ENCODE measurements around the gene HABP4. TPM values are rescaled to one million over a fixed set of nuclear protein-coding genes. Genes with fewer than 3 reads are reported as not detected.

The HABP4 gene
- total and polyA plus RNA-seq, 2 donors, result 3.4 to 13.7 TPM

DNA sequence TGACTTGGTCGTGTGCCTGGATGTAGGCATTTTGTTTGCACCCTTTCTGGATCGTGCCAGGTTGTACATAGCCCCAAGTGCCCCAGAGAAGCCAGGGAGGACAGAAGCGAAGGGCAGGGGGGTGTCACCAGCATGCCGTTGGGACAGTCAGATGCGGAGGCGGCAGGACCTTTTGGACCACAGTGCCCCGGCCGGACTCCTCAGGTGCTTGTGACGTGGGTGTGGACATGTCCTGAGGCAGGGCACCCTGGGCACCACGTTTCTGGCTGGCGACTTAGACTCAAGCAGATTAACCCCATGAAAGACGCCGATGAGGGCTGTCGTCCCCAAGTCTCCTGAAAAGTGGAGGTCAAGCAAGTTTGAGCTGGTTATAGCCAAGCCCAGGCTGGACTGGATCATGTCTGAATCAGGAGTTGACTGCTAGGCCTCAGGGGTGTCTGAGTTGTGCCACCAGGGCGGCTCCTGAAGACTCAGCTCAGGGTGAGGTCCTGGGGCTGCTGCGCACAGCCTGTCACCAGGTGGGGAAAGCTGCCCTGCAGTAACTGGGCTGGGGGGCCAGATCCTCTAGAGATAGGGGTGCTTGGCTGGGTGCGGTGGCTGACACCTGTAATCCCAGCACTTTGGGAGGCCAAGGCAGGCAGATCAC is 42.0 kb downstream of the HABP4 start:
- no peak for DNase-seq (ENCODE audit: low read depth in 6 of 9, low spot score in 9 of 9)
- Histone ChIP-seq H3K4me1 (ENCODE audit: control insufficient read depth in 2 of 2, insufficient read depth in 2 of 2, low read length in 2 of 2) (peaks cover 0 to 21% of the 10 kb centered on the region in 2 donors), H3K9me3 (ENCODE audit: control insufficient read depth in 2 of 2, insufficient read depth in 1 of 2, low read length in 1 of 2) (no peaks in the 10 kb centered on the region), H3K27me3 (ENCODE audit: control insufficient read depth in 2 of 2, insufficient read depth in 1 of 2, low read length in 1 of 2) (no peaks in the 10 kb centered on the region), H3K4me3 (ENCODE audit: low read length in 2 of 2) (no peak overlapping the region), H3K36me3 (ENCODE audit: control insufficient read depth in 2 of 2, insufficient read depth in 2 of 2, low read length in 1 of 2) (no peaks in the 10 kb centered on the region), H3K27ac (ENCODE audit: low read depth in 1 of 2, low read length in 1 of 2) (peak overlapping the region; percentile 54 to 62)
- WGBS, result 94% methylated on average over 17 of the region's 17 CpGs

GRCh38 chr9:96492993-96493531 is 43.1 kb downstream of the HABP4 start:
- DNase-seq (ENCODE audit: low read depth in 6 of 9, low spot score in 9 of 9), result no peak
- H3K4me3 ChIP-seq (ENCODE audit: low read length in 2 of 2), result no peak overlapping the region
- H3K4me1 ChIP-seq (ENCODE audit: control insufficient read depth in 2 of 2, insufficient read depth in 2 of 2, low read length in 2 of 2), result peaks cover 0 to 21% of the 10 kb centered on the region in 2 donors
- H3K9me3 ChIP-seq (ENCODE audit: control insufficient read depth in 2 of 2, insufficient read depth in 1 of 2, low read length in 1 of 2), result no peaks in the 10 kb centered on the region
- no peaks in the 10 kb centered on the region for H3K27me3 ChIP-seq (ENCODE audit: control insufficient read depth in 2 of 2, insufficient read depth in 1 of 2, low read length in 1 of 2)
- peak overlapping the region in 1 of 2 donors; percentile 26 for H3K27ac ChIP-seq (ENCODE audit: low read depth in 1 of 2, low read length in 1 of 2)
- H3K36me3 ChIP-seq (ENCODE audit: control insufficient read depth in 2 of 2, insufficient read depth in 2 of 2, low read length in 1 of 2), result no peaks in the 10 kb centered on the region
- WGBS, result 89% methylated on average over 12 of the region's 12 CpGs

- 86% methylated on average over 13 of the region's 13 CpGs for WGBS
- no peaks in the 10 kb centered on the region for H3K27me3 ChIP-seq (ENCODE audit: control insufficient read depth in 2 of 2, insufficient read depth in 1 of 2, low read length in 1 of 2)
- H3K9me3 ChIP-seq (ENCODE audit: control insufficient read depth in 2 of 2, insufficient read depth in 1 of 2, low read length in 1 of 2), result no peaks in the 10 kb centered on the region
- H3K4me1 ChIP-seq (ENCODE audit: control insufficient read depth in 2 of 2, insufficient read depth in 2 of 2, low read length in 2 of 2), result peaks cover 0 to 21% of the 10 kb centered on the region in 2 donors
- no peak for DNase-seq (ENCODE audit: low read depth in 6 of 9, low spot score in 9 of 9)
- no peaks in the 10 kb centered on the region for H3K36me3 ChIP-seq (ENCODE audit: control insufficient read depth in 2 of 2, insufficient read depth in 2 of 2, low read length in 1 of 2)
- peak overlapping the region in 1 of 2 donors; percentile 41 for H3K27ac ChIP-seq (ENCODE audit: low read depth in 1 of 2, low read length in 1 of 2)
- H3K4me3 ChIP-seq (ENCODE audit: low read length in 2 of 2), result no peak overlapping the region
Observed at GRCh38 chr9:96493757-96494156, 43.8 kb downstream of the HABP4 start.

DNA sequence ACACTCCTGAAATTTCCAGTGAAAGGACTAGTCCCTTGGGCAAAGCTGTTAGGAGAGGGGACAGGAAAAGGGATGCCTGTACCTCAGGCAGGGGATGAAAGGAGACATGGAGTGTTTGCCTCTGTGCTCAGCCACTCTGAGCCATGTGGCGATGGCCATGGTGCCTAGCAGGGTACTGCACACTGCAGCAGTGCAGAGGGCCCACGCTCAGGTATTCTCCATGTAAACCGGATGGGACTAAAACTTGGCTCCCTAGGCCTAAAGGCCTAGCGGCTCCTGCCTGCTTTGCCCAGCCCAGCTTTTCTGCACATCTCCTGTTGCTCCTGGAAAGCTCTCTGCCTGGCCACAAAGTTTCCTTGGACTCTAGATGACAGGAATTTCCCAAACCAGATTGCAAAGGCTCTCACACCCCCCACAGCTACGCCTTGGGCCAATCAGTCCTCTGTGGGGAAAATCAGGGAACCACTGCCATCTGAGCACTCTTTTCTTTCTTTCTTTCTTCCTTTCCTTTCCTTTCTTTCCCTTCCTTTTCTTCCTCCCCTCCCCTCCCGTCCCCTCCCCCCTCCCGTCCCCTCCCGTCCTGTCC is 44.3 kb downstream of the HABP4 start:
- H3K4me3 ChIP-seq (ENCODE audit: low read length in 2 of 2), result no peak overlapping the region
- H3K36me3 ChIP-seq (ENCODE audit: control insufficient read depth in 2 of 2, insufficient read depth in 2 of 2, low read length in 1 of 2), result no peaks in the 10 kb centered on the region
- H3K9me3 ChIP-seq (ENCODE audit: control insufficient read depth in 2 of 2, insufficient read depth in 1 of 2, low read length in 1 of 2), result no peaks in the 10 kb centered on the region
- DNase-seq (ENCODE audit: low read depth in 6 of 9, low spot score in 9 of 9), result no peak
- H3K4me1 ChIP-seq (ENCODE audit: control insufficient read depth in 2 of 2, insufficient read depth in 2 of 2, low read length in 2 of 2), result peaks cover 0 to 21% of the 10 kb centered on the region in 2 donors
- no peaks in the 10 kb centered on the region for H3K27me3 ChIP-seq (ENCODE audit: control insufficient read depth in 2 of 2, insufficient read depth in 1 of 2, low read length in 1 of 2)
- WGBS, result 91% methylated on average over 8 of the region's 8 CpGs
- peak overlapping the region in 1 of 2 donors; percentile 41 for H3K27ac ChIP-seq (ENCODE audit: low read depth in 1 of 2, low read length in 1 of 2)

DNA sequence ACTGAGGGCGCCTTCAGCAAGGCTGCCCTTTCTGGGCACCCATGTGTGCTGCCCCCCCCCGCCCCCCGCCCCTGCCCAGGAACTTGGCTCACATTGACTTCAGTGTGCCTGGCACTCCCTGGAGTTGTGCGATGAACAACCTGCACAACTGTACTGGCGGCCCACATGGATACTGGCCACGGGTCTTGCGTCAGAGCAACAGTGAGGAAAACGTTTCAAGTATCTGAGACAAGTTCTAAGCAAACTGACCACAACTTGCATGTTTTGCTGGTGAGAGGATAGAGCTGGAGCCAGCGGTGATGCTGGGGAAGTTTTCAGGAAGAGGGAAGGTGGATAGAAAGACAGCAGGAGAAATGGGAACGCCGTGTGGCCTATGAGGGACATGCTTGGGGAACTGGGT is 45.4 kb downstream of the HABP4 start:
- no peak overlapping the region for H3K27ac ChIP-seq (ENCODE audit: low read depth in 1 of 2, low read length in 1 of 2)
- no peak for DNase-seq (ENCODE audit: low read depth in 6 of 9, low spot score in 9 of 9)
- H3K36me3 ChIP-seq (ENCODE audit: control insufficient read depth in 2 of 2, insufficient read depth in 2 of 2, low read length in 1 of 2), result no peaks in the 10 kb centered on the region
- H3K9me3 ChIP-seq (ENCODE audit: control insufficient read depth in 2 of 2, insufficient read depth in 1 of 2, low read length in 1 of 2), result no peaks in the 10 kb centered on the region
- H3K4me3 ChIP-seq (ENCODE audit: low read length in 2 of 2), result no peak overlapping the region
- peaks cover 0 to 21% of the 10 kb centered on the region in 2 donors for H3K4me1 ChIP-seq (ENCODE audit: control insufficient read depth in 2 of 2, insufficient read depth in 2 of 2, low read length in 2 of 2)
- H3K27me3 ChIP-seq (ENCODE audit: control insufficient read depth in 2 of 2, insufficient read depth in 1 of 2, low read length in 1 of 2), result no peaks in the 10 kb centered on the region
- WGBS, result 93% methylated on average over 11 of the region's 11 CpGs

- DNase-seq (ENCODE audit: low read depth in 6 of 9, low spot score in 9 of 9), result no peak
- 96% methylated on average over 55 of the region's 55 CpGs for WGBS
- Histone ChIP-seq H3K4me1 (ENCODE audit: control insufficient read depth in 2 of 2, insufficient read depth in 2 of 2, low read length in 2 of 2) (peaks cover 0 to 15% of the 10 kb centered on the region in 2 donors), H3K9me3 (ENCODE audit: control insufficient read depth in 2 of 2, insufficient read depth in 1 of 2, low read length in 1 of 2) (no peaks in the 10 kb centered on the region), H3K36me3 (ENCODE audit: control insufficient read depth in 2 of 2, insufficient read depth in 2 of 2, low read length in 1 of 2) (no peaks in the 10 kb centered on the region), H3K4me3 (ENCODE audit: low read length in 2 of 2) (no peak overlapping the region), H3K27ac (ENCODE audit: low read depth in 1 of 2, low read length in 1 of 2) (no peak overlapping the region), H3K27me3 (ENCODE audit: control insufficient read depth in 2 of 2, insufficient read depth in 1 of 2, low read length in 1 of 2) (no peaks in the 10 kb centered on the region)
Observed at GRCh38 chr9:96496368-96497116, 46.6 kb downstream of the HABP4 start.

DNA sequence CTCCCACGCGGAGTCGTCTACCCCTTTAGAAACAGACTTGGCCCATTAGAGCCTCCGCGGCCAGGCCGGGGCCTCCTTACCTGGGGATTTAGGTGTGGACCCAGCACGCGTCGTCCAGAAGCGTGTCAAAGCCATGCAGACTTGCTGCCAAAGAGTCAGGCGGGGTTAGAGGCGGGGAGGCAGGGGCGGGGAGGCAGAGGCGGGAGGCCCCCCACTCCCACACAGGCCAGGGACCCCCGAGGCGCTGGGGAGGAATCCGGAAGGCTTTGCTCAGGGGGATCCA is 47.1 kb downstream of the HABP4 start:
- DNase-seq (ENCODE audit: low read depth in 6 of 9, low spot score in 9 of 9), result no peak
- Histone ChIP-seq H3K4me3 (ENCODE audit: low read length in 2 of 2) (no peak overlapping the region), H3K27ac (ENCODE audit: low read depth in 1 of 2, low read length in 1 of 2) (no peak overlapping the region), H3K27me3 (ENCODE audit: control insufficient read depth in 2 of 2, insufficient read depth in 1 of 2, low read length in 1 of 2) (no peaks in the 10 kb centered on the region), H3K4me1 (ENCODE audit: control insufficient read depth in 2 of 2, insufficient read depth in 2 of 2, low read length in 2 of 2) (peaks cover 0 to 10% of the 10 kb centered on the region in 2 donors), H3K36me3 (ENCODE audit: control insufficient read depth in 2 of 2, insufficient read depth in 2 of 2, low read length in 1 of 2) (no peaks in the 10 kb centered on the region), H3K9me3 (ENCODE audit: control insufficient read depth in 2 of 2, insufficient read depth in 1 of 2, low read length in 1 of 2) (no peaks in the 10 kb centered on the region)
- WGBS, result 97% methylated on average over 17 of the region's 17 CpGs

- H3K9me3 ChIP-seq (ENCODE audit: control insufficient read depth in 2 of 2, insufficient read depth in 1 of 2, low read length in 1 of 2), result no peaks in the 10 kb centered on the region
- H3K4me3 ChIP-seq (ENCODE audit: low read length in 2 of 2), result no peak overlapping the region
- H3K27me3 ChIP-seq (ENCODE audit: control insufficient read depth in 2 of 2, insufficient read depth in 1 of 2, low read length in 1 of 2), result no peaks in the 10 kb centered on the region
- no peak for DNase-seq (ENCODE audit: low read depth in 6 of 9, low spot score in 9 of 9)
- H3K27ac ChIP-seq (ENCODE audit: low read depth in 1 of 2, low read length in 1 of 2), result no peak overlapping the region
- H3K4me1 ChIP-seq (ENCODE audit: control insufficient read depth in 2 of 2, insufficient read depth in 2 of 2, low read length in 2 of 2), result peaks cover 0 to 2% of the 10 kb centered on the region in 2 donors
- WGBS, result 82% methylated on average over 7 of the region's 7 CpGs
- H3K36me3 ChIP-seq (ENCODE audit: control insufficient read depth in 2 of 2, insufficient read depth in 2 of 2, low read length in 1 of 2), result no peaks in the 10 kb centered on the region
Observed at GRCh38 chr9:96498796-96499195, 48.8 kb downstream of the HABP4 start.

DNA sequence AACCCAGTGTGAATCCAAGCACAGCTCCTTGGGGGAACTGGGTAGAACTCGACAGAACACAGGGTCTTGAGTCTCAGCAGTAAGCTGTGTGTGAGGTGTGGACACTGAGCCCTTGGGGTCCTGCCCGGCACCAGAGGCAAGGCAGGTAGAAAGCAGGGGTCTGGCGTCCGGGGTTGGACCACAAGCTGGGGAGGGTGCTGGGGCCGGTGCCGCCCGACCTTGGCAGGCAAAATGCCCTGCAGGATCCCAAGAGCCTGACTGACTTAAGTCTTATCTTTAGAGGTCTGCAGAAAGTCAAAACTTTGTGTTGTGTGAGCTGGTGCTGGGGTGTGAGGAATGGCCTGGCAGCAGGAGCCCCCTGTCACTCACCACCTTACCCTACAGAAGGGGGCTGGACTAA is 49.3 kb downstream of the HABP4 start:
- H3K4me3 ChIP-seq (ENCODE audit: low read length in 2 of 2), result no peak overlapping the region
- H3K9me3 ChIP-seq (ENCODE audit: control insufficient read depth in 2 of 2, insufficient read depth in 1 of 2, low read length in 1 of 2), result no peaks in the 10 kb centered on the region
- no peak for DNase-seq (ENCODE audit: low read depth in 6 of 9, low spot score in 9 of 9)
- no peaks in the 10 kb centered on the region for H3K27me3 ChIP-seq (ENCODE audit: control insufficient read depth in 2 of 2, insufficient read depth in 1 of 2, low read length in 1 of 2)
- no peaks in the 10 kb centered on the region for H3K36me3 ChIP-seq (ENCODE audit: control insufficient read depth in 2 of 2, insufficient read depth in 2 of 2, low read length in 1 of 2)
- no peak overlapping the region for H3K27ac ChIP-seq (ENCODE audit: low read depth in 1 of 2, low read length in 1 of 2)
- no peaks in the 10 kb centered on the region for H3K4me1 ChIP-seq (ENCODE audit: control insufficient read depth in 2 of 2, insufficient read depth in 2 of 2, low read length in 2 of 2)
- 97% methylated on average over 7 of the region's 7 CpGs for WGBS

Data from thymus (tissue), 11 donors.